GM12878 (cell line): Measurements from ENCODE around the gene CRELD2. TPM values are rescaled to one million over a fixed set of nuclear protein-coding genes. Genes with fewer than 3 reads are reported as not detected.

Source experiments
- CEBPB ChIP-seq, 2 experiments: fragments of 150-350 bp in 1 of 2; IDR thresholded peaks; 2 replicates each; pipeline ENCODE4 v1.6.1; 2012 to 2014; ENCODE audit warnings: low read depth in 2 of 2, low read length in 2 of 2, borderline replicate concordance in 1 of 2, inconsistent platforms in 1 of 2
- E2F8 ChIP-seq: fragments of 450-650 bp; IDR thresholded peaks from 2 replicates; pipeline ENCODE4 v1.6.1; 2018; ENCODE audit warnings: mild to moderate bottlenecking, low read depth, moderate library complexity; ENCODE audit not compliant: partially characterized antibody
- EGR1 ChIP-seq, 2 experiments: IDR thresholded peaks; 1 replicate in 1 of 2; 2 replicates in 1 of 2; pipeline ENCODE4 v1.6.1; 2011 to 2012; ENCODE audit warnings: low read depth in 2 of 2, low read length in 2 of 2, borderline replicate concordance in 1 of 2, mild to moderate bottlenecking in 1 of 2, moderate library complexity in 1 of 2
- GATAD2B ChIP-seq: fragments of 450-650 bp; conservative IDR thresholded peaks from 2 replicates; pipeline ENCODE4 v1.6.1; 2017; ENCODE audit warnings: low read depth, mild to moderate bottlenecking, moderate library complexity
- MTA3 ChIP-seq: IDR thresholded peaks from 2 replicates; pipeline ENCODE4 v1.6.1; 2012; ENCODE audit warnings: low read length, inconsistent platforms, borderline replicate concordance
- MYB ChIP-seq: fragments of 150-350 bp; IDR thresholded peaks from 2 replicates; pipeline ENCODE4 v1.6.1; 2014; ENCODE audit warnings: mild to moderate bottlenecking, low read depth, low read length, borderline replicate concordance
- NR2F1 ChIP-seq: fragments of 450-650 bp; conservative IDR thresholded peaks from 2 replicates; pipeline ENCODE4 v1.6.1; 2017; ENCODE audit warnings: mild to moderate bottlenecking
- PBX3 ChIP-seq: IDR thresholded peaks from 2 replicates; pipeline ENCODE4 v1.6.1; 2011; ENCODE audit warnings: mild to moderate bottlenecking, low read depth, low read length, moderate library complexity; ENCODE audit not compliant: insufficient replicate concordance
- PKNOX1 ChIP-seq: fragments of 450-650 bp; IDR thresholded peaks from 2 replicates; pipeline ENCODE4 v1.6.1; 2016; ENCODE audit warnings: mild to moderate bottlenecking
- RAD21 ChIP-seq: IDR thresholded peaks from 2 replicates; pipeline ENCODE4 v1.6.1; 2011; ENCODE audit warnings: mild to moderate bottlenecking, low read depth, low read length, moderate library complexity; ENCODE audit not compliant: insufficient read depth
- RCOR1 ChIP-seq: conservative IDR thresholded peaks from 2 replicates; pipeline ENCODE4 v1.6.1; 2012; ENCODE audit warnings: low read depth, low read length, improper control_type of control experiment
- SKIL ChIP-seq: fragments of 450-650 bp; IDR thresholded peaks from 2 replicates; pipeline ENCODE4 v1.6.1; 2017; ENCODE audit warnings: mild to moderate bottlenecking, low read depth, inconsistent platforms; ENCODE audit not compliant: poor library complexity, severe bottlenecking
- SPI1 ChIP-seq: IDR thresholded peaks from 2 replicates; pipeline ENCODE4 v1.6.1; 2011; ENCODE audit warnings: low read depth, mild to moderate bottlenecking, low read length, moderate library complexity, borderline replicate concordance; ENCODE audit not compliant: insufficient read depth
- SUZ12 ChIP-seq: fragments of 200-600 bp; sonication (generic); IDR thresholded peaks from one replicate; pipeline ENCODE4 v1.6.1; 2018; ENCODE audit warnings: antibody characterized with exemption, mild to moderate bottlenecking; ENCODE audit not compliant: unreplicated experiment
- ZBTB33 ChIP-seq: fragments of 450-650 bp; IDR thresholded peaks from 2 replicates; pipeline ENCODE4 v1.6.1; 2017; ENCODE audit warnings: mild to moderate bottlenecking
- polyA plus RNA-seq, 11 experiments: library from polyadenylated mRNA; depleted of rRNA in 4 of 11; unstranded in 6 of 11; stranded (reverse) in 5 of 11; fragments of >200 nt; fragmentation: Nextera tagmentation in 4 of 11; fragmentation: Illumina TruSeq in 1 of 11; extraction: Ambion mirVana in 4 of 11; extraction: Trizol in 1 of 11; gene quantifications; 1 replicate in 1 of 11; 2 replicates in 10 of 11; pipeline versions ENCODE4 v1.2.1 to v1.2.3, GENCODE V29; 2011 to 2016; ENCODE audit warnings: inconsistent platforms in 2 of 11, missing spikeins in 2 of 11, low read depth in 1 of 11
- total RNA-seq, 4 experiments: library from RNA; depleted of rRNA in 3 of 4; stranded (reverse); fragments of >200 nt in 3 of 4; fragmentation: Illumina TruSeq in 1 of 4; extraction: Trizol in 1 of 4; gene quantifications; 2 replicates each; pipeline versions ENCODE4 v1.2.1 to v1.2.3, GENCODE V29; 2013 to 2021

Gene CRELD2
- total and polyA plus RNA-seq, 10 of the 15 experiments (the other 5 are each of a cell fraction or from before 2014, with no cell fraction given): 9.4 to 111 (median 25.9) TPM

GRCh38 chr22:49966774-49967705, 48.6 kb downstream of the CRELD2 start (continued):
- no peak for TF ChIP-seq CEBPB (IDR thresholded peaks at IDR 0.05; ENCODE audit: borderline replicate concordance in 1 of 2, low read depth in 2 of 2, low read length in 2 of 2)
- peak; percentile 22; the same call in 1 of the 2 replicates for TF ChIP-seq GATAD2B
- no peak for TF ChIP-seq MYB
- TF ChIP-seq EGR1 (IDR thresholded peaks at IDR 0.05; ENCODE audit: borderline replicate concordance in 1 of 2, low read depth in 2 of 2, low read length in 2 of 2): 0 out of 3 replicates have a peak, but pooled peaks of 1 of the 2 experiments have one; percentile 1
- no peak for TF ChIP-seq ZBTB33
- no peak for TF ChIP-seq E2F8
- peak; percentile 55 for TF ChIP-seq NR2F1
- no peak for TF ChIP-seq RCOR1
- TF ChIP-seq SPI1: peak; percentile 55; the same call in 1 of the 2 replicates
- no peak for TF ChIP-seq SKIL
- no peak for TF ChIP-seq PBX3
- TF ChIP-seq PKNOX1: no peak
- no peak for TF ChIP-seq RAD21
- no peak for TF ChIP-seq MTA3
- TF ChIP-seq SUZ12: no peak
